ENCODE results near the gene WIPI1.

GRCh38 chr17:68460146-68460545 lies 2.9 kb upstream of the WIPI1 start:
- no peak for TF ChIP-seq GATA3 (IDR thresholded peaks at IDR 0.05; ENCODE audit: low read depth, low read length)
- no peak for TF ChIP-seq GATA2 (IDR thresholded peaks at IDR 0.05; ENCODE audit: low read depth, low read length)

Measured in SH-SY5Y (cell line).